Smooth muscle cell (in vitro differentiated cells): ENCODE measurements around the gene PPP2R2D. TPM values are rescaled to one million over a fixed set of nuclear protein-coding genes. Genes with fewer than 3 reads are reported as not detected.

ENCODE experiments used
- DNase-seq: peaks from one replicate; lab custom pipeline; 2025; ENCODE audit not compliant: unreplicated experiment; lab: John Stamatoyannopoulos, UW
- H2AFZ ChIP-seq: fragments of 200-600 bp; sonication (generic); 2 replicates; pipeline ENCODE4 v1.6.0; 2016; ENCODE audit warnings: antibody characterized with exemption, low read depth, mild to moderate bottlenecking
- H3F3A ChIP-seq: fragments of 200-600 bp; sonication (generic); 2 replicates; pipeline ENCODE4 v1.6.0; 2017; ENCODE audit warnings: antibody characterized with exemption, low read depth
- H3K27ac ChIP-seq: fragments of 200-600 bp; sonication (generic); 2 replicates; pipeline ENCODE4 v1.5.1; 2016; ENCODE audit warnings: low read depth, mild to moderate bottlenecking
- H3K27me3 ChIP-seq: fragments of 200-600 bp; sonication (generic); 2 replicates; pipeline ENCODE4 v1.6.1; 2016; ENCODE audit warnings: low read depth, mild to moderate bottlenecking
- H3K36me3 ChIP-seq: fragments of 200-600 bp; sonication (generic); 2 replicates; pipeline ENCODE4 v1.5.1; 2016; ENCODE audit warnings: low read depth
- H3K4me1 ChIP-seq: fragments of 200-600 bp; sonication (generic); 2 replicates; pipeline ENCODE4 v1.5.1; 2016; ENCODE audit warnings: low read depth
- H3K4me2 ChIP-seq: fragments of 200-600 bp; sonication (generic); 2 replicates; pipeline ENCODE4 v1.6.0; 2016; ENCODE audit warnings: mild to moderate bottlenecking
- H3K4me3 ChIP-seq: fragments of 200-600 bp; sonication (generic); 2 replicates; pipeline ENCODE4 v1.5.1; 2016; ENCODE audit warnings: mild to moderate bottlenecking
- H3K79me2 ChIP-seq: fragments of 200-600 bp; sonication (generic); 2 replicates; pipeline ENCODE4 v1.6.0; 2016; ENCODE audit warnings: low read depth, mild to moderate bottlenecking
- H3K9ac ChIP-seq: fragments of 200-600 bp; sonication (generic); 2 replicates; pipeline ENCODE4 v1.6.0; 2016; ENCODE audit warnings: low read depth
- H3K9me3 ChIP-seq: fragments of 200-600 bp; sonication (generic); replicated peaks from 2 replicates; pipeline ENCODE4 v1.5.1; 2016; ENCODE audit warnings: low read depth
- H4K20me1 ChIP-seq: fragments of 200-600 bp; sonication (generic); 2 replicates; pipeline ENCODE4 v1.6.0; 2016; ENCODE audit warnings: low read depth
- whole genome bisulfite sequencing: methylation state at CpG from one replicate; pipeline ENCODE4 v1.1.7; 2016; ENCODE audit warnings: low lambda C conversion rate; 5-methylcytosine and 5-hydroxymethylcytosine counted together
- polyA plus RNA-seq: library from polyadenylated mRNA; unstranded; fragments of >200 nt; fragmentation: Nextera tagmentation; extraction: Ambion mirVana; gene quantifications from 2 replicates; pipeline ENCODE4 v1.2.1, GENCODE V29; 2016
- total RNA-seq: library from RNA; depleted of rRNA; stranded (reverse); fragments of >200 nt; gene quantifications from 2 replicates; pipeline ENCODE4 v1.2.3, GENCODE V29; 2014
- TF ChIP-seq, protein P1 (sequence below): fragments of 200-600 bp; sonication (generic); IDR thresholded peaks from 2 replicates; pipeline ENCODE4 v1.5.1; 2017; ENCODE audit warnings: borderline replicate concordance, mild to moderate bottlenecking, antibody characterized with exemption; ENCODE audit not compliant: insufficient read depth, poor library complexity, severe bottlenecking

PPP2R2D gene
- total and polyA plus RNA-seq, 2 experiments from 2014 or later: 22.5 to 27.1 TPM

DNA sequence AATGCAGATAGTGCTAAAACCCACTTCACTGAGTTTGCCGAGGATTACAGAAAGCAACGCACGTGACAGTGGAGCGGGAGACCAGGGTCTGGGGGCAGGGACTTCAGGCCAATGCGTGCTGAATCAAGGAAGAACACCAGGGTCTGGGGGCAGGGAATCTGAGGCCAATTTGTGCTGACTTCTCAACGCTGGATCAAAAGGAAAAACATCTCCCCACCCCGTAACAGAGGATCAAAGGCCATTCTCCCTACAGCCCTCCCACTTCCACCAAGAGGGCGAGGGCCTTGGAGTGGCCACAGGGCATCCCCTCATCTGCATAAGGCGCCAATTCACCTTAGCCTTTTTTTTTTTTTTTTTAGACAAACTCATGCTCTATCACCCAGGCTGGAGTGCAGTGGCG, 103.2 kb downstream of the PPP2R2D start:
- no peaks in the 10 kb centered on the region for H4K20me1 ChIP-seq
- no peaks in the 10 kb centered on the region for H3K4me1 ChIP-seq
- no peak overlapping the region for H3K4me3 ChIP-seq
- no peaks in the 10 kb centered on the region for H3F3A ChIP-seq
- H3K27me3 ChIP-seq: no peaks in the 10 kb centered on the region
- TF ChIP-seq, protein P1, sequence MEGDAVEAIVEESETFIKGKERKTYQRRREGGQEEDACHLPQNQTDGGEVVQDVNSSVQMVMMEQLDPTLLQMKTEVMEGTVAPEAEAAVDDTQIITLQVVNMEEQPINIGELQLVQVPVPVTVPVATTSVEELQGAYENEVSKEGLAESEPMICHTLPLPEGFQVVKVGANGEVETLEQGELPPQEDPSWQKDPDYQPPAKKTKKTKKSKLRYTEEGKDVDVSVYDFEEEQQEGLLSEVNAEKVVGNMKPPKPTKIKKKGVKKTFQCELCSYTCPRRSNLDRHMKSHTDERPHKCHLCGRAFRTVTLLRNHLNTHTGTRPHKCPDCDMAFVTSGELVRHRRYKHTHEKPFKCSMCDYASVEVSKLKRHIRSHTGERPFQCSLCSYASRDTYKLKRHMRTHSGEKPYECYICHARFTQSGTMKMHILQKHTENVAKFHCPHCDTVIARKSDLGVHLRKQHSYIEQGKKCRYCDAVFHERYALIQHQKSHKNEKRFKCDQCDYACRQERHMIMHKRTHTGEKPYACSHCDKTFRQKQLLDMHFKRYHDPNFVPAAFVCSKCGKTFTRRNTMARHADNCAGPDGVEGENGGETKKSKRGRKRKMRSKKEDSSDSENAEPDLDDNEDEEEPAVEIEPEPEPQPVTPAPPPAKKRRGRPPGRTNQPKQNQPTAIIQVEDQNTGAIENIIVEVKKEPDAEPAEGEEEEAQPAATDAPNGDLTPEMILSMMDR: no peak
- no peak overlapping the region for H3K27ac ChIP-seq
- H2AFZ ChIP-seq: no peak overlapping the region
- 83% methylated on average over 10 of the region's 10 CpGs for WGBS
- H3K9me3 ChIP-seq: no peaks in the 10 kb centered on the region
- DNase-seq: no peak
- no peak overlapping the region for H3K9ac ChIP-seq
- no peak overlapping the region for H3K4me2 ChIP-seq
- H3K36me3 ChIP-seq: no peaks in the 10 kb centered on the region
- H3K79me2 ChIP-seq: no peaks in the 10 kb centered on the region

DNA sequence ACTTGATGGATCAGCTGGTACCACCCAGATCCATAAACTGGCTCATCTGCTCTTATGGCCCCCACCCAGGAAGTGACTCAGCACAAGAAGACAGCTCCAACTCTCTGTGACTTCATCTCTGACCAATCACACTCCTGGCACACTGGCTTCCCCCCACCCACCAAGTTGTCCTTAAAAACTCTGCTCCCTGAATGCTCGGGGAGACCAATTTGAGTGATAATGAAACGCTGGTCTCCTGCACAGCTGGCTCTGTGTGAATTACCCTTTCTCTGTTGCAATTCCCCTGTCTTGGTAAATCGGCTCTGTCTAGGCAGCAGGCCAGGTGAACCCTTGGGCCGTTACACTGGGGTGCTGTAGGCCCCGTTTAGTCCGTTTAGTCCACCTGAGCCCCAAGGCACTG, 104.3 kb downstream of the PPP2R2D start:
- Histone ChIP-seq H2AFZ (no peak overlapping the region), H3K4me2 (no peak overlapping the region), H3K4me1 (no peaks in the 10 kb centered on the region), H4K20me1 (no peaks in the 10 kb centered on the region), H3K9me3 (no peaks in the 10 kb centered on the region), H3K4me3 (no peak overlapping the region), H3K9ac (no peak overlapping the region), H3K27me3 (no peaks in the 10 kb centered on the region), H3F3A (no peaks in the 10 kb centered on the region), H3K27ac (no peak overlapping the region), H3K79me2 (no peaks in the 10 kb centered on the region), H3K36me3 (no peaks in the 10 kb centered on the region)
- WGBS: 88% methylated on average over 6 of the region's 6 CpGs
- no peak for DNase-seq
- TF ChIP-seq, protein P1: no peak

DNA sequence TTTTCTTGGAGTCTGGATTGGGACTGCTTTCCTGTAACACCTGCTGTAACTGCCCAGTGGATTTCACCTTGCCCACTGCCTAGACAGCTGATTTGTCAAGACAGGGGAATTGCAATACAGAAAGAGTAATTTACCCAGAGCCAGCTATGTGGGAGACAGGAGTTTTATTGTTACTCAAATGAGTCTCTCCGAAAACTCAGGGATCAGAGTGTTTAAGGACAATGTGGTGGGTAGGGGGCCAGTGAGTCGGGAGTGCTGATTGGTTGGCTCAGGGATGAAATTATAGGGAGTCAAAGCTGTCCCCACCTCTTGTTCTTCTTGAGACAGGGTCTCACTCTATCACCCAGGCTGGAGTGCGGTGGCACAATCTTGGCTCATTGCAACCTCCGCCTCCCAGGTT, 106.2 kb downstream of the PPP2R2D start:
- Histone ChIP-seq H3K9me3 (no peaks in the 10 kb centered on the region), H3K79me2 (no peaks in the 10 kb centered on the region), H3K36me3 (no peaks in the 10 kb centered on the region), H3F3A (no peaks in the 10 kb centered on the region), H3K4me3 (no peak overlapping the region), H3K9ac (no peak overlapping the region), H3K27ac (no peak overlapping the region), H2AFZ (no peak overlapping the region), H3K4me1 (no peaks in the 10 kb centered on the region), H3K4me2 (no peak overlapping the region), H3K27me3 (no peaks in the 10 kb centered on the region), H4K20me1 (no peaks in the 10 kb centered on the region)
- TF ChIP-seq, protein P1: no peak
- 89% methylated on average over 4 of the region's 4 CpGs for whole genome bisulfite sequencing
- no peak for DNase-seq

DNA sequence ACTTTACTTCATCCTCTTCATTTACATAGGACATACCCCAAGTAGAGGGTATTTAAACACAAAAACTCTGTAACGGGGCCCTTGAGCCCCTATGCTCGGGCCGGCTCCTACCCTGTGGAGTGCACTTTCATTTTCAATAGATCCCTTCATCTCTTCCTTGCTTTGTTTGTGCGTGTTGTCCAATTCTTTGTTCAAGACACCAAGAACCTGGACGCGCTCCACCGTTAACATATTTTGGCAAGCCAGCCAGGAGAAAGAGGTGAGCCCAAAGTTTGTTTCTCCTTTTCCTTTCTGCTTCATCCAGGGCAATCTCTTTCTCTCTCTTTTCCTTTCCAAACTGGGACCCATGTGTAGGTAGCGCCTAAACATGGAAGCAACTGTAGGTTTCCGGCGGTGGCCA, 106.9 kb downstream of the PPP2R2D start:
- no peak overlapping the region for H3K9ac ChIP-seq
- no peaks in the 10 kb centered on the region for H3K79me2 ChIP-seq
- H3K9me3 ChIP-seq: no peaks in the 10 kb centered on the region
- no peaks in the 10 kb centered on the region for H3K27me3 ChIP-seq
- no peaks in the 10 kb centered on the region for H4K20me1 ChIP-seq
- H3K36me3 ChIP-seq: no peaks in the 10 kb centered on the region
- DNase-seq: no peak
- 94% methylated on average over 10 of the region's 10 CpGs for WGBS
- no peak overlapping the region for H2AFZ ChIP-seq
- H3K4me3 ChIP-seq: no peak overlapping the region
- H3F3A ChIP-seq: no peaks in the 10 kb centered on the region
- no peaks in the 10 kb centered on the region for H3K4me1 ChIP-seq
- TF ChIP-seq, protein P1: no peak
- H3K4me2 ChIP-seq: no peak overlapping the region
- no peak overlapping the region for H3K27ac ChIP-seq

Other genes starting within 250 kb of the PPP2R2D start
- 290 and 292 TPM in 2 replicates for gene BNIP3, start 80.9 kb downstream of the PPP2R2D start, total RNA-seq
- 213 and 244 TPM in 2 replicates for gene BNIP3, start 80.9 kb downstream of the PPP2R2D start, polyA plus RNA-seq
- gene JAKMIP3, start 164.9 kb downstream of the PPP2R2D start, total RNA-seq: not detected in 2 replicates
- gene JAKMIP3, start 164.9 kb downstream of the PPP2R2D start, polyA plus RNA-seq: 0.09 and 0.37 TPM in 2 replicates